ENCODE data around the gene CHST2. TPM values are rescaled to one million over a fixed set of nuclear protein-coding genes. Genes with fewer than 3 reads are reported as not detected.

CHST2 gene
- polyA plus RNA-seq, 1 experiment, result 0.38 TPM

- DNase-seq (ENCODE audit: low read depth), result peak; percentile 36
- Histone ChIP-seq H3K36me3 (ENCODE audit: control insufficient read depth, insufficient read depth, low read length) (no peaks in the 10 kb centered on the region), H3K4me3 (ENCODE audit: low read depth, low read length) (no peak overlapping the region), H3K27me3 (ENCODE audit: control insufficient read depth, insufficient read depth, low read length) (no peaks in the 10 kb centered on the region)
- CTCF ChIA-PET, result interaction anchor here (0.9 kb wide), 1 partner anchor 13 kb away, joined by 3 read pairs; no protein-coding TSS in a partner anchor
- no peak for TF ChIP-seq CTCF (IDR thresholded peaks at IDR 0.05; ENCODE audit: insufficient read depth, low read depth, low read length)
- POLR2A ChIA-PET, result no interaction called here
Measured at GRCh38 chr3:143171141-143171980, 51.8 kb downstream of the CHST2 start.

- CTCF ChIA-PET, result interaction anchor here (0.9 kb wide), 1 partner anchor 12 kb away, joined by 3 read pairs; no protein-coding TSS in a partner anchor
- no peak for DNase-seq (ENCODE audit: low read depth)
- H3K4me3 ChIP-seq (ENCODE audit: low read depth, low read length), result no peak overlapping the region
- POLR2A ChIA-PET, result no interaction called here
- no peaks in the 10 kb centered on the region for H3K36me3 ChIP-seq (ENCODE audit: control insufficient read depth, insufficient read depth, low read length)
- H3K27me3 ChIP-seq (ENCODE audit: control insufficient read depth, insufficient read depth, low read length), result no peaks in the 10 kb centered on the region
- no peak for TF ChIP-seq CTCF (IDR thresholded peaks at IDR 0.05; ENCODE audit: insufficient read depth, low read depth, low read length)
Measured at GRCh38 chr3:143172062-143172794, 52.7 kb downstream of the CHST2 start.

GRCh38 chr3:143172795-143173145 is 53.2 kb downstream of the CHST2 start:
- H3K36me3 ChIP-seq (ENCODE audit: control insufficient read depth, insufficient read depth, low read length), result no peaks in the 10 kb centered on the region
- H3K27me3 ChIP-seq (ENCODE audit: control insufficient read depth, insufficient read depth, low read length), result no peaks in the 10 kb centered on the region
- CTCF ChIA-PET, result no interaction called here
- no peak for TF ChIP-seq CTCF (IDR thresholded peaks at IDR 0.05; ENCODE audit: insufficient read depth, low read depth, low read length)
- no peak overlapping the region for H3K4me3 ChIP-seq (ENCODE audit: low read depth, low read length)
- POLR2A ChIA-PET, result no interaction called here
- DNase-seq (ENCODE audit: low read depth), result no peak

- H3K36me3 ChIP-seq (ENCODE audit: control insufficient read depth, insufficient read depth, low read length), result no peaks in the 10 kb centered on the region
- TF ChIP-seq CTCF (IDR thresholded peaks at IDR 0.05; ENCODE audit: insufficient read depth, low read depth, low read length), result no peak
- no peak for DNase-seq (ENCODE audit: low read depth)
- POLR2A ChIA-PET, result no interaction called here
- CTCF ChIA-PET, result no interaction called here
- H3K4me3 ChIP-seq (ENCODE audit: low read depth, low read length), result no peak overlapping the region
- no peaks in the 10 kb centered on the region for H3K27me3 ChIP-seq (ENCODE audit: control insufficient read depth, insufficient read depth, low read length)
Measured at GRCh38 chr3:143173242-143173641, 53.7 kb downstream of the CHST2 start.

Other genes with a start within 250 kb of the CHST2 start
- 0.78 and 0.94 TPM in 2 replicates for gene PCOLCE2, start 230.7 kb upstream of the CHST2 start, polyA plus RNA-seq (2011; rRNA removed)
- not detected in 2 replicates for gene PAQR9, start 156.1 kb upstream of the CHST2 start, polyA plus RNA-seq (2011; rRNA removed)
- gene U2SURP, start 118.2 kb upstream of the CHST2 start, polyA plus RNA-seq (2011; rRNA removed), result 22.6 and 47.2 TPM in 2 replicates

Data from BJ (cell line).